22Rv1 (cell line): ENCODE measurements around the gene CCDC126.

Source experiments
- CTCF ChIP-seq: fragments of 450-650 bp; IDR thresholded peaks from 2 replicates; pipeline ENCODE4 v1.5.1; 2017; ENCODE audit warnings: mild to moderate bottlenecking
- ZFX ChIP-seq: fragments of 450-650 bp; IDR thresholded peaks from 2 replicates; pipeline ENCODE4 v1.6.1; 2017; ENCODE audit warnings: antibody characterized with exemption, borderline replicate concordance

- TF ChIP-seq CTCF (no peak), ZFX (no peak)
Measured at GRCh38 chr7:23693224-23693623, 96.0 kb downstream of the CCDC126 start.
